Colonic mucosa (tissue), 4 donors: Measurements from ENCODE around the gene OPA1. TPM values are rescaled to one million over a fixed set of nuclear protein-coding genes. Genes with fewer than 3 reads are reported as not detected.

Source experiments
- DNase-seq: peaks from one replicate; pipeline ENCODE4 v3.0.0-alpha.2; 2020
- H3K27ac ChIP-seq: fragments of 200-600 bp; one replicate; pipeline ENCODE4 v1.8.0; 2021
- H3K27me3 ChIP-seq: fragments of 200-600 bp; one replicate; pipeline ENCODE4 v1.8.0; 2021
- H3K36me3 ChIP-seq: fragments of 200-600 bp; one replicate; pipeline ENCODE4 v1.8.0; 2021
- H3K4me1 ChIP-seq: fragments of 200-600 bp; one replicate; pipeline ENCODE4 v1.8.0; 2021; ENCODE audit warnings: mild to moderate bottlenecking
- H3K4me3 ChIP-seq: fragments of 200-600 bp; one replicate; pipeline ENCODE4 v1.8.0; 2021
- H3K9ac ChIP-seq, 2 donors: one replicate each; pipeline ENCODE4 v1.7.0; 2013; ENCODE audit warnings: control low read depth in 2 of 2, low read depth in 2 of 2, low read length in 2 of 2
- H3K9me3 ChIP-seq: fragments of 200-600 bp; one replicate; pipeline ENCODE4 v1.8.0; 2021
- CTCF ChIP-seq: fragments of 200-600 bp; IDR thresholded peaks from one replicate; pipeline ENCODE4 v1.8.0; 2022; ENCODE audit warnings: antibody characterized with exemption, mild to moderate bottlenecking
- intact Hi-C: fragments of 100-400 bp; cut with DNase I; formaldehyde crosslinking; loops from one replicate; pipeline ENCODE4 v1.14.1; 2022
- total RNA-seq, 2 donors: library from RNA; stranded (reverse); fragmentation: NEBNext Ultra II Directional in 1 of 2; extraction: Animal tissue kit (Norgen Biotek cat#: 25700) in 1 of 2; gene quantifications; one replicate each; pipeline ENCODE4 v1.2.1, GENCODE V29; 2021
- donor health status: healthy.
- donor health status: DM: no; HTN: no; CAD: no.
- donor health status: DM: no; HTN: no; CAD: no.

The OPA1 gene
- total RNA-seq, 2 donors from 2014 or later: 76.9 to 93.0 TPM

- no peaks in the 10 kb centered on the region for H3K9me3 ChIP-seq
Observed at GRCh38 chr3:193729601-193730000, 136.6 kb downstream of the OPA1 start.

GRCh38 chr3:193730511-193730910, 137.5 kb downstream of the OPA1 start:
- DNase-seq: no peak
- no peaks in the 10 kb centered on the region for H3K9me3 ChIP-seq
- H3K27ac ChIP-seq: no peak overlapping the region
- intact Hi-C loops: no loop called here
- H3K4me3 ChIP-seq: no peak overlapping the region
- H3K4me1 ChIP-seq: no peaks in the 10 kb centered on the region
- H3K9ac ChIP-seq: no peak overlapping the region
- H3K27me3 ChIP-seq: no peaks in the 10 kb centered on the region
- no peak for TF ChIP-seq CTCF
- no peaks in the 10 kb centered on the region for H3K36me3 ChIP-seq

More at GRCh38 chr3:193729601-193730000, 136.6 kb downstream of the OPA1 start:
- H3K36me3 ChIP-seq: no peaks in the 10 kb centered on the region
- no peak overlapping the region for H3K9ac ChIP-seq
- H3K27ac ChIP-seq: no peak overlapping the region
- no peak for TF ChIP-seq CTCF
- H3K27me3 ChIP-seq: no peaks in the 10 kb centered on the region
- DNase-seq: no peak
- no peaks in the 10 kb centered on the region for H3K4me1 ChIP-seq
- no peak overlapping the region for H3K4me3 ChIP-seq
- intact Hi-C loops: no loop called here

GRCh38 chr3:193730976-193731375, 138.0 kb downstream of the OPA1 start:
- no peaks in the 10 kb centered on the region for H3K9me3 ChIP-seq
- H3K27ac ChIP-seq: no peak overlapping the region
- no peak overlapping the region for H3K9ac ChIP-seq
- no peaks in the 10 kb centered on the region for H3K27me3 ChIP-seq
- intact Hi-C loops: no loop called here
- no peak for TF ChIP-seq CTCF
- DNase-seq: no peak
- H3K4me1 ChIP-seq: no peaks in the 10 kb centered on the region
- no peaks in the 10 kb centered on the region for H3K36me3 ChIP-seq
- H3K4me3 ChIP-seq: no peak overlapping the region

GRCh38 chr3:193731656-193732055, 138.6 kb downstream of the OPA1 start:
- intact Hi-C loops: no loop called here
- no peak overlapping the region for H3K4me3 ChIP-seq
- no peak overlapping the region for H3K27ac ChIP-seq
- no peaks in the 10 kb centered on the region for H3K4me1 ChIP-seq
- TF ChIP-seq CTCF: no peak
- H3K9me3 ChIP-seq: no peaks in the 10 kb centered on the region
- DNase-seq: no peak
- no peaks in the 10 kb centered on the region for H3K36me3 ChIP-seq
- no peaks in the 10 kb centered on the region for H3K27me3 ChIP-seq
- no peak overlapping the region for H3K9ac ChIP-seq

GRCh38 chr3:193732391-193732790, 139.4 kb downstream of the OPA1 start:
- no peak for TF ChIP-seq CTCF
- intact Hi-C loops: no loop called here
- Histone ChIP-seq H3K4me3 (no peak overlapping the region), H3K27ac (no peak overlapping the region), H3K27me3 (no peaks in the 10 kb centered on the region), H3K9me3 (no peaks in the 10 kb centered on the region), H3K9ac (no peak overlapping the region), H3K36me3 (no peaks in the 10 kb centered on the region), H3K4me1 (no peaks in the 10 kb centered on the region)
- DNase-seq: no peak

GRCh38 chr3:193732827-193733226, 139.8 kb downstream of the OPA1 start:
- intact Hi-C loops: no loop called here
- H3K27me3 ChIP-seq: no peaks in the 10 kb centered on the region
- H3K4me3 ChIP-seq: no peak overlapping the region
- no peak overlapping the region for H3K9ac ChIP-seq
- no peaks in the 10 kb centered on the region for H3K36me3 ChIP-seq
- DNase-seq: no peak
- no peaks in the 10 kb centered on the region for H3K4me1 ChIP-seq
- no peaks in the 10 kb centered on the region for H3K9me3 ChIP-seq
- H3K27ac ChIP-seq: no peak overlapping the region
- TF ChIP-seq CTCF: no peak
